Suppressor macrophage treated with lipopolysaccharide for 1 hour (primary cell): Measurements from ENCODE around the gene CTSL.

Experiments used
- DNase-seq, 3 donors: peaks; one replicate each; pipeline ENCODE4 v3.0.0-alpha.2; 2020 to 2022

Gene CTSL

DNA sequence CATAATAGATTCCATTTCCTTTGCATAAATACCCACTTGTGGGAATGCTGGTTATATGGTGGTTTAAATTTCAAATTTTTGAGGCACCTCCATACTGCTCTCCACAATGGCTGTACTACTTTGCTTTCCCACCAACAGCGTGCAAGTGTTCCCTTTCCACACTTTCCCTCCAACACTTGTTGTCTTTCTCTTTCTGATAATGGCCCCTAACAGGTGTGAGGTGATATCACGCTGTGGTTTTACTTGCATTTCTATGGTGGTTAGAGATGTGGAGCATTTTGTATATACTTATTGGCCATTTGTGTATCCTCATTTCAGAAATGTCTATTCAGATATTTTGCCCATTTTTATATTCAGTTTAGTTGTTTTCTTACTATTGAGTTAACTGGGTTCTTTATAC is 34.6 kb downstream of the CTSL start:
- DNase-seq, result no peak

DNA sequence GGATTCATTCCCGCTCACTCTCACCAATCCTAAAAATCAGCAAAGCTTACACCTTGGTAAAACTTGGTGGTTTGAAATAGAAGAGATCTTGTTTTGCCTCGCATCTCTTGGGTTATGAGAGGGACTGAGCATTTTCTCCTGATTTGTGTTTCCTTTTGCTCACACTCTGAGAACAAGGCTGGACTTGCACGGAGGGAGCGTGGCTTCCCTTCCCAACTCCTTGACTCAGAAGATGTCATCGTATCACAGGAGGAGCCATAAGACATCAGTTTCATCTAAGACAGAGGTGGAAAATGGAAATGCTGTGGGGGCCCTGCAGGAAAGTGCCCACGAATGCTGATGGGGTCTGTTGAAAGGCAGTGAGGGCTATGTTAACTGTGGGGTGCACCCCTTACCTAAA is 37.4 kb downstream of the CTSL start:
- DNase-seq, result no peak

DNA sequence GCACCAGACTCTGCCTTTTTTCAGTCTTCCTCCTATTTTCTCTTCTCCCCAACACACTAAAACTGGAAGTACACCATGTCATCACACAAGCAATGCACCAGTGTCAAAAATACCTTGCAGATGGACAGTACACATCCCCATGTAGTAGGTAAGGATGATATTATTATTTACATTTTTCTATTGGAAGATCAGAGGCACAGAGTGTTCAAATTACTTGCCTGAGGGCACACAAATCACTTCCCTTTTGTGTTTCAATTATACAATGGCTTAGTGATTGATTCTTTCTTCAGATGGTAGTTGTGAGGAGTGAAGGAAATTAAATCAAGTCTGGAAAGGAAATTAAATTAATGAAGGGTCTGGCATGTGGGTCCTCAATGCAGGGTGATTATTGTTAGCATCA is 39.6 kb downstream of the CTSL start:
- DNase-seq, result no peak

DNA sequence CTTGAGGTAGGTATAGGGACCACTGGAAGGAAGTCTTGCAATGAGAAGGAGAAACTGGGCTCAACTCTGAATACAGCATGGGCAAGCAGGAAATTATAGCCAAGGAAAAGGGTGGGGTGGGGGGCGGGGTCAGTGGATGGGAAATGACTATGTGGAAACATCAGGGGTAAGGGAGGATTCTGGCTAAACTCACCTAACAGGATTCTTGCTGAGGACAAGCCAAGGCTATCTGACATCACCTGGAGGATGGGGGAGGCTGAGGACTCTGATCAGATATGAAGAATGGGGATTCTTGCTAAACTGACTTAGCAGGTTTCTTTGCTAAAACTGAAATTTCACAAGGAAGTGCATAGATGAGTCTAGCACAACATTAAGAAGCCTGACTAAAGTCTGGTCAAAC is 40.8 kb downstream of the CTSL start:
- DNase-seq, result no peak

DNA sequence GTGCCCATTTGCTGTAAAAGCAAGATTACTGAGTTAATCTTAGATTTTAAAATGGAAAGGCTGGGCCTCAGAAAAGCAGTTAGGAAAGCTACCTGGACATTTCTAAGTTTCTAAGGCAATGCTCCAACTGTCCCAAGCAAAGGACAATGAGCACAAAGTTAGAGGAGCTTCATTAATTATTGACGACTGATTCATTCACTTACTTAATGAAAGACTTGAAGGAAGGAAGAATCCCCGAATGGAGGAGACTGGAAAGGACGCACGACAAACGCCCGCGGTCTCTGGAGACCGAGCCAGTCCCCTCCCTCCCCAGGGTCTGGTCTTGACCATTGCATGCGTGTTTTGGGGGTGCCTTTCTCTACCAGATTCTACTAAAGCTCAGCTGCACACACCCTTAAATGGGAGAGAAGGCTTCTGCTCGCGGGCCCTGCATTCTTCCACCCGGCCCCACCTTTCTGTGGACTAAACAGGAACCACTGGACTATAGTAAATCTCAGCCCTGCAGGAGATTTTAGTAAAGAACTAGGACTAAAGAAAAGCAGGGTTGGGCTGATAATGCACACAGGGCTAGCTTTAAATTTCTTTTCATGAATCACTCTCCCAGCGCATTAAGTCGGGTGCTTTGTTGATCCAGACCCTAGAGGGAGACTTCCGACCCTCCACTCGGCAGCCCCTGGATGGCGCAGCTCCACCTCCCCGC is 44.8 kb downstream of the CTSL start:
- no peak for DNase-seq

DNA sequence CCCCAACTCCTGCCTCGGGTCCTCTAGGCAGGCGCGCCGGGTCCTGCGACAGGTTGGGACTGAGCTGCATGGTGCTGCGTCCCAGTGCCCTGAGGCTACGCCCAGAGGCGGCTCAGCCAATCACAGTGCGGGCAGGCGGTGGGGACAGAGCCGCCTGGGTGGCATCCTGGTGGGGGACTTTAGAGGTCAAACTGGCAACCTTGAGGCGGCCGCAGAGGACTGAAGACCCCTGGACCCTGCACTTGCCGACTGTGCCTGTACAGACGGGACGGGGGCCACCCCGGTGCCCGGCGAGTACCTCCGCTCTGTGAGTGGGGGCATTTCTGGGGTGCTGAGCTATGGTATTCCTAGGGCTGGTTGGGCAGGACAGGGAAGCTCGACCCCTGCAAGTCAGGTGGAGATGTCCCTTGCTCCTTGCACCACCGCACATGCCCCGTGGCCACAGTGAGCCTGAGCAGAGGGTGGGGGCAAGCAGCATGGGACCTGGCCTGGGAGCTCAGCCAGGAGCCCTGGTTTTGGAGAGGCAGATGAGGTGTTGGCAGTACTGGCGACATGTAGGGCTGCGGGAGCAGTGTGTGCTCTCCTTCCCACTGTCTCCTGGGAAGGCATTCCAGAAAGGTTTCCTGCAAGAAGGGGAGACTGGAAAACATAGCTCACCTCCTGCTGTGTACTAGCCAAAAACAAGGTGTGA is 45.5 kb downstream of the CTSL start:
- no peak for DNase-seq

DNA sequence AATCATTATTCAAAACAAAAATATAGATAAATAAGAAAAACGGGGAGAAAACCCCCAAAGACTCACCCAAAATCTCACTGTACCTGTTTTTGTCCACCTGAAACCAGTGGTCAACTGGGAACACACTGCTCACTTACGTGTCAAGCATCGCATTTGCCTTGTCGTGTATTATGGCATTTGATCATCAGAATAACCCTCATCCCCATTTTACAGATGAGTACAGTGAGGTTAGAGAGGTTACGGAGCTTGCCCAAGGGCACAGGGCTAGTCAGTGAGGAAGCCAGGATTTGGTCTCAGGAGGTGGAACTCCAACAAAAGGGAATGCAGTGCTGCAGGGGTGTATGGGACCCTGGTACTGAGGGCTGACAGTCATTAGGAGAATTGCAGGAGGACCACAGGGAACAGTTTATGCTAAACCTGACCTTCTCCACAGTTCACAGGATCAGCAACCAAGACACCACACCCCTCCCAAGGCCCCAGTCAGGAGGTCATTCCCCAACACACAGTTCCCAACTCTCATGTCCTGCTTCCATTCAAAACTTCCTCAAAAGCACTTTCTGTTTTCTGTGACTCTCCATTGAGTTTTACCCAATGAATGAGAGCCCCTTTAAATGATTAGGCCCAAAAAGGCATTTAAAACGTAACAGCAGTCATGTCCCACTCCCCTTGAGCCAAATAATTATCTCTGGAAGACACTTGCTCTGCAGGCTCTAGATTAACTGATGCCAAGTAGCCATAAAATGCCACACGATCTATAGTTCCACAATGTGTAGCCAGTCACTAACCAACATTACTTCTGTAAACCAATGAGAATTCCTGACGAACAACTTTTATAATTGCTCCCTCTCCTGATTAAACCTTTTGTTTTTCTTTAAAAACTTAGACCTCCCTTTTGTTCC is 50.8 kb downstream of the CTSL start:
- DNase-seq, result peak in 2 of 3 donors; percentile 32 to 36

DNA sequence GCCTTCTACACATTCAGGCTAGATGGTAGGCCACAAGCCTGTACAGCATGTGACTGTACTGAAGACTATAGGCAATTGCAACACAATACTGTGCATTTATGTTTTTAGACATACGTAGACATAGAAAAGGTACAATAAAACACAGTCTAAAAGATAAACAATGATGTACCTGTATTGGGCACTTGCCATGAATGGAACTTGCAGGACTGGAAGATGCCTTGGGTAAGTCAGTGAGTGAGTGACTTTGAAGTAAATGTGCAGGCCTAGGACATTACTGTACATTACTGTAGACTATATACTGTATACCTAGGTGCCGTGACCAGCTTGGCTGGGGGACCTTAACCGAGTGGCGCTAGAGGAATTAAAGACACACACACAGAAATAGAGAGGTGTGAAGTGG is 53.1 kb downstream of the CTSL start:
- no peak for DNase-seq
